HPDE6-E6E7 (cell line): ENCODE data around the gene DAPP1.
A peak's percentile ranks its signal among the peaks of the same experiment; 100 is the strongest.
"Not testable (repeated sequence)": the region's sequence is repeated elsewhere in the genome, so short reads cannot be mapped to it uniquely, and the experiment has no call there.

ENCODE experiments used
- DNase-seq: peaks from one replicate; pipeline ENCODE4 v3.0.0; 2011; ENCODE audit warnings: missing footprints; ENCODE audit errors: extremely low spot score

Gene DAPP1, protein sequence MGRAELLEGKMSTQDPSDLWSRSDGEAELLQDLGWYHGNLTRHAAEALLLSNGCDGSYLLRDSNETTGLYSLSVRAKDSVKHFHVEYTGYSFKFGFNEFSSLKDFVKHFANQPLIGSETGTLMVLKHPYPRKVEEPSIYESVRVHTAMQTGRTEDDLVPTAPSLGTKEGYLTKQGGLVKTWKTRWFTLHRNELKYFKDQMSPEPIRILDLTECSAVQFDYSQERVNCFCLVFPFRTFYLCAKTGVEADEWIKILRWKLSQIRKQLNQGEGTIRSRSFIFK

DNA sequence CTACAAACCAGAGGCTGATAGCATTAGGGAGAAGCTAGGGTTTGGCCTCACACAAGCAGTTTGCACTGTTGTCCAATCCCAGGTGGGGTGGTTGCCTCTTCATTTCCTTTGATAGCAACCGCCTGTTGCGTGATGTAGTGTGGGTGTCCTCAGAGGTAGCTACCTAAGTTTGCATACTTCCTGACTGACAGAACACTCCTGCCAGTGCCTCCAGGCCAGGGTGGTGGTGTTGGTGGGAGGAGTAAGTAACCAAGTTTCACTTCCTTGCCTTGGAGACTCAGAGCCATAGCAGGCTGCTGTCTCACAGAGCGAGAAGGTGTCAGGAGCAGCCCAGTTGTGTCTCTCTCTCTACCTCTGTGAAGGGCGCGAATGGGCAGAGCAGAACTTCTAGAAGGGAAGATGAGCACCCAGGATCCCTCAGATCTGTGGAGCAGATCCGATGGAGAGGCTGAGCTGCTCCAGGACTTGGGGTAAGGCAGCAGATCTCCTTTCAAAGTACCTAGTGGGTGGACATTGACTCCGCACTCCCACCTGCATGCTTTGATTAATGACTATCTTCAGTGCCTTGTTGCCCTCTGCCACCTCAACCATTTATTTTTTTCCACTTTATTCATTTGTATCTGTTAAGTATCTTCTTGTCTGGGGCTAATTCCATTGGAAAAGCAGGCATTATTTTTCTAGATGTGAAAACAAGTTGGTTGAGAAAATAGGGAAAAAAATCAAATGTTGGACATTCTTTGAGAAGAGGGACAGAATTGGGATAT, at the start of gene DAPP1:
Gene DAPP1 (plus strand): TSS at position 283 of the 764 bp plus-strand sequence. CDS start 87 bp downstream, at position 370.
- peak; percentile 82 for DNase-seq

DNA sequence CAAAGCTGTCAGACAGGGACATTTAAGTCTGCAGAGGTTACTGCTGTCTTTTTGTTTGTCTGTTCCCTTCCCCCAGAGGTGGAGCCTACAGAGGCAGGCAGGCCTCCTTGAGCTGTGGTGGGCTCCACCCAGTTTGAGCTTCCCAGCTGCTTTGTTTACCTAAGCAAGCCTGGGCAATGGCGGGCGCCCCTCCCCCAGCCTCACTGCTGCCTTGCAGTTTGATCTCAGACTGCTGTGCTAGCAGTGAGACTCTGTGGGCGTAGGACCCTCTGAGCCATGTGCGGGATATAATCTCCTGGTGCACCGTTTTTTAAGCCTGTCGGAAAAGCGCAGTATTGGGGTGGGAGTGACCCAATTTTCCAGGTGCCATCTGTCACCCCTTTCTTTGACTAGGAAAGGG, 45.8 kb upstream of the DAPP1 start:
- DNase-seq = not testable (repeated sequence)

DNA sequence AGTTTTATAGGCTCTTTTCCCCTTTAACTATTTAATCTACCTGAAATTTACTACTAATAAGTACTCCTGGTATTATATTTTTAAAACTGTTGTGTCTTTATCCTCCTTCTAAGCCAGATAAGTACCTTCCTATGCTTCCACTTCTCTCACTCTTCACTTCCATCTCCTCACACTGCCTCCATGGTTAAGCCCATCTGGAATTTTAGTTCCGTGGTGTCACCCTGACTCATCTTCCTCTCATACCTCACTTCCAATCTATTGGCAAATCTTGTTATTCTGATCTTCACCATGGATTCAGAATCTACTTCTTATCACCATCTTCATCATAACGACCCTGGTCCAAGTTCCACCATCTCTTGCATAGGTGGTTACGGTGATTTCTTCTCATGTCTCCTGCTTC, 32.7 kb upstream of the DAPP1 start:
- DNase-seq = no peak

DNA sequence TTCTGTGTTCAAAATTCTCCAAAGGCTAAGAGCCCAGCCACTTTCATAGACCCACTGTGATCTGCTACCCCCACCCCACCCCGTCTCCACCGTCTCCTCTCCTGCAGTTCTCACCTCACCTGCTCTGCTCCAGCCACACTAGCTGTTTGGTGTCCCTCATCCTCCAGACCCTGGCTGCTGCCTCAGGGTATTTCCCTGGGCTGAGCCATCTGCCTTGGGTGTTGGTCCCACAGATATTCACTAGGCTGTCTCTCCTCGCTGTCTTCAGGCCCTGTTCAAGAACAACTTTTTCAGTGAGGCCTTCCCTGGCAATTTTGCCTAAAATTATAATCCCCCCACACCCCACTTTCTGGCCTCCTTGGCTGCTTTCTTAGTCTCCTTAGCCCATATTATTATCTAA, 31.8 kb upstream of the DAPP1 start:
- no peak for DNase-seq

DNA sequence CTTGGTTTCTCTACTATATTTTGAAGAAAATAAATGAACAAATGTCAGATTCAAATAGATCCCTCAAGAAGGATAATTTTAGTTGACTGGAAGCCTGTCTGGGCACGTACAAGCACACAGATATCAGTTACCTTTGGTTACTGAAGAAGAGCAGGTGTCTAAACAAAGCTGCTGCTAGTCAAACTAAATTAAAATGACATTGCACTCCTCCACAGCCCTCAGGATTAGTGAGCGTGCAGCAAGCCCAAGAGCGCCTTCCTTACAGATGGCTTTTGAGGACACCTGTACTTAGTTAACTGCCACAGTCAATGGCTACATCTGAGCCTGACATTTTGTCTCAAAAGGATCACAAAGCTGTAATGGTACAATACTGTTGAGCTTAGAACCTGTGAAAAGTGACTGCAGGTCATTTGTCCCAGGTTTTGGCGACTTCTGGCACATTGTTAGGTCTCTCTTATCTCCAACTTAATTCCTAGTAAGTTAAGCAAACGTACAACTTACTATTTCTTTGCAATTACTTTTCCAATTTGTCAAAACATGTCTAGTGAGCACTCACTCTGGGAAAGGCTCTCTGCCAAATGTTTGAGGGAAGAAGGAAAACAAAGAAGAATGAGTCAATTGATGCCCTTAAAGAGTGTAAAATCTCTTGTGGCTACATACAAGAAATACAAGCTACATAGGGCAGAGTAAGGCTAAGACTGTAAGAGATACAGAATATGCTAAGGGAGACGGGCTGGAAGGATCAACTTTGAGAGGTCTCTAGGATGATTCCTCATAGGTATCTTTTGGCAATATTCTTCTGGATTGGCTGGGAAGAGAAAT, 25.6 kb upstream of the DAPP1 start:
- DNase-seq = peak; percentile 39

DNA sequence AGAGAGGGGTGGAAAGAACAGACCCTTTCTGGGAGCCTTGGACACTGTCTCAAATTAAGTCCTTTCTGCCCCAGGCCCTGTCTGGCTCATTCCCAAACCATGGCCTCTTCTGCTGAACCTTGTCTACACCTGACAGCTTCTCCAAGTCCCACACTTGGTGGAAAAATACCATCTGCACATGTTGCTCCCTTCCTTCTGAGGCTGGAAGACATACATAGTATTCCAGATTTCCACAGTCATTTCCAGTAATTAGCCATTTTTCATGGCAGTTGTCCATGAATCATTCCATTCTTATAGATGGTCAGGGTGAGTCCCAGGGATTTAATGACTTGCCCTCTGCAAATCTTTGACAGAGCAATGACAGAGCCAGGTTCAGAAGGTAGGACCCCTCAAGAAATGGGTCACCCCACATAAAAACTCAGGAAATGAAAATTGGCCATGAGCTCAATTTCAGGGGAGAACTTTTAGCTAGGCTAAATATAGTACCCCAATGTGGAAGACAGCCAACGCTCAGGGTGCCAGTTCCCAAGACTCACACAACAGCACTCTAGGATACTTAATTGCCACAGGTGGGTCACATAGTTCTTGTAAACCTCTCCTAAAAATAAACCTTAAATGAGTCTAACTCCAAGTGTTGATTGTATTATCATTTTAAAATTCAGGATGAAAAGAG, 16.2 kb upstream of the DAPP1 start:
- no peak for DNase-seq

DNA sequence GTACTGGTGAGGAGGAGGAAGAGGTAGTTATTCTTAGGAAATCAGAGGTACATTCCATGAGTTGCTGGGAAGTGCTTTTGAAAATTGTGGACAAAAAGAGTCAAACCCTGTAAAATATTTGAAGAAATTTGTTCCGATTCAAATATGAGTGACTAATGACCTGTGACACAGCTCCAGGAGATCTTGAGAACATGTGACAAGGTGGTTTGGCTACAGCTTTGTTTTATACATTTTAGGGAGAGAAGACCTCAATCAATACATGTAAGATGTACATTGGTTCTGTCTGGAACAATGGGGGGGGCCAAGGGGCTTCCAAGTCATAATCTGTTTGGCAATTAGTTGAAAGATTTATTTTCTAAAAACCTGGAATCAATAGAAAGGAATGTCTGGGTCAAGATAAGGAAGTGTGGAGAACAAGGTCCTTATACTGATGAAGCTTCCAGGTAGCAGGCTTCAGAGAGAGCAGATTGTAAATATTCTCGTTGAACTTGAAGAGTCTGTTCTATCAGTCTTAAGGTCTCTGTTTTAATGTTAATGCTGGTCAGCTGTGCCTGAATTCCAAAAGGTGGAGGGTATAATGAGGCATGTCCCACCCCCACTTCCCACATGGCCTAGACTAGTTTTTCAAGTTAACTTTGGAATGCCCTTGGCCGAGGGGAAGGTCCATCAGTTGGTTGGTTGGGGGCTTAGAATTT, 15.5 kb upstream of the DAPP1 start:
- DNase-seq = no peak

DNA sequence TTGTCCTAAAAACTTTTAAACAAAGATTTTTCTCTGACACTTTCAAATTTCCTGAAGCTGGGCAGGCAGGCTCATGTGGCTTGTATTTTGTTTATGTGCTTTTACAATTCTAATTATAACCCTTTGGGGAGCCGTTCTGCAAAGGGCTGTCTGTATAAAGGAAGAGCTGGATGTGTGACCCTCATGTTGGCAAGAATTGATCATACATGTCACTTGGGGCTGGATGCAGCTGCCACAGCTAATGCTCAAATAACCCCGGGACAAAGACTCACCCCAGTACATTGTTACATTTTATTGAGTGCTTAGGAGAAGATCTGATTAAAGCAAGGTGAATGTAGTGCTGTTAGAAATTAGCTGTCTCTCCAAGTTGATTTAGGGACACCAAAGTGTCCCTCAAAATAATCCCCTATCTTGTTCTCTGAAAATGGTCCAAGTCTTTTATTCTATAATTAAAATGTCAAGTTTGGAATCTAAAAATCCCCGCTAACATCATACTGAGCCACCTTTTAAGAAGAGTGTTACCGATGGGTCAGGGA, 13.0 kb upstream of the DAPP1 start:
- DNase-seq = no peak

DNA sequence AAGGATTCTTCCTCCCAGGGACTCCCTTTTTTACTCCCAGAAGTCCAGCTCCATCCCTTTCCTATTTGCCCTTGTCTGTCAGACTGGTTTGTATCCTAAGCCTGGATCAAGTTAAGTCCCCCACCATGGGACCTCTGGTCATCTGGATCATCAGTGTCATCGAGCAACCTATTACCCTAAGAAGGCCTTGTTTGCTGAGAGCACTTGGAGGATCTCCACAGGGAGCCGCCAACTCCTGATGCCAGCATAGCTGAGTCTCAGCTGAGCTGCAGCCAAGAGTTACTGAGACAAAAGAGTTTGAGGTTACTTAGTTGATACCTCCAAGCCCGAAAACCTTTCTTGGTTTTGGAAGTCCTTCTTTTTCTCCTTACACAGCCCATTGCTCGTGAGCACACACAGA, 10.1 kb upstream of the DAPP1 start:
- no peak for DNase-seq

DNA sequence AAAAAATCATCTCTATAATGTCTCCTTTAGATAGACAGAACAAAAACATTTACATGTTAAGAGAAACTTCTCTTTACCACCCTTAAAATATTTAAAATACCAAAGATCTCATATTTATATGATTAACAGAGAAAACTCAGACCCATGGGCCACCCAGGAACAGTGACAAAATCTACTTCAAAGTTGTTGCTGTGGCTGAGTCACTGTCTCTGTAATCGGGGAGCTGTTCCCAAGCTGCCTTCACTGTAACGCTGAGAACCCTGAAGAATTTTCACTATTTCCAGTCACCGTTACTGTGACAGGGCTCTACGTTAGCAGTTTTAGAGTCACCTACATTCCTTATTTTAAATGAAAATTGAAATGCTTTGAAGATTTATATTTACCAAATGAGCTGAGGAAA, 9.0 kb upstream of the DAPP1 start:
- no peak for DNase-seq

DNA sequence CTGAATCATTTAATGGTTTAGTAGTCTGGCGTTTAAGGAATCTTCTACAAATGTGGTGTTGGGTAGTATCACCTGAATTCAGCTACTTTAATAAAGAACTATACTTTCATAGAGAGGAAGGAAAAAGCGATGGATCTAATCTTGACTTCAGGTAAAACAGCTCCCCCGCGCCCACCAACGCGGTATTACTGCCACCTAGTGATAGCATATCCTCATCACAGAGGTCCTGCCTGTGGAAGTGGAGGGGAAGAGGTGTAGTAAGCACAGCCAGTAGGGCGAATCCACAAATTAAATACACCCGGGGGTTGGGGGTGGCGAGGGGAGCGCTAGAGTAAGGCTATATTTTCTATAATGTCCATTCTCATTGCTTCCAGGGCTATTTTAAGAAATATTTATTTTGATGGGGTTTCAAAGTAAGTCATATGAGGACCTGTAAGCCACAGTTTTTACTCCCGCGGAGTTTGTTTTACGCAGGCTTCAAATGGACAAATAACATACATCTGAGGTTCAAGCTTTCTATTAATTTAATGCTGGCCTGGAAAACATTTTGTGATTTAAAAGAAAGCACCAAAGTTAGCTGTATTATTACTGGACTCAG, 8.3 kb upstream of the DAPP1 start:
- peak; percentile 73 for DNase-seq

DNA sequence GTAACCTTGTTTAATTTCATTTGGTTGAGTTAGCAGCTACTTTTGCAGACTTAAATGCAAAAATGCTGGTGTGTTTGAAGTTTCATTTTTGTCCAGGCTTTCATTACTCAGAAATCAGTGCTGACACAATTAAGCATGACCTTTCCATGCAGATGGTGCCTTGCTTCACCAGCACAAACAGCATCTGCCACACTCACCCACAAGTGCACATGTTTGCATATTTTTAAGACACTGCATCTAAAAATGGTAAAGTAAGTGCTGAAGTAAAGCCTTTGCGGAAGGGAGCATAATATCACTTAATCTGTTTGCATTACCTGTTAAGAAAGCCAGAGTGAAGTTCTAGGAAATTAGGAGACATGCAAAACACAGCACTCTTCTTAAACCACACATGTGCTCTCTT, 7.3 kb upstream of the DAPP1 start:
- no peak for DNase-seq

DNA sequence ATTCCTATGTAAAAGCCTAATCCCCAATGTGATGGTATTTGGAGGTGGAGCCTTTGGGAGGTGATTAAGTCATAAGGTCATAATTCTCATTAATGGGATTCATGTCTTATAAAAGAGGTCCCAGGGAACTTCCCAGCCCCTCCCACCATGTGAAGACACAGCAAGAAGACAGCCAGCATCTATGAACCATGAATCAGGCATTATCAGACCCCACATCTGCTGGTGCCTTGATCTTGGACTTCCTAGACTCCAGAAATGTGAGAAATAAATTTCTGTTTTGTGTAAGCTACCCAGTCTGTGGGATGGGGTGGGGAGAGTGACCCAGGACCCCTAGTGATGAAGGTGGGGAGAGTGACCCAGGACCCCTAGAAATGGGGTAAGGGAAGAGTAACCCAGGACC, 6.1 kb upstream of the DAPP1 start:
- no peak for DNase-seq

DNA sequence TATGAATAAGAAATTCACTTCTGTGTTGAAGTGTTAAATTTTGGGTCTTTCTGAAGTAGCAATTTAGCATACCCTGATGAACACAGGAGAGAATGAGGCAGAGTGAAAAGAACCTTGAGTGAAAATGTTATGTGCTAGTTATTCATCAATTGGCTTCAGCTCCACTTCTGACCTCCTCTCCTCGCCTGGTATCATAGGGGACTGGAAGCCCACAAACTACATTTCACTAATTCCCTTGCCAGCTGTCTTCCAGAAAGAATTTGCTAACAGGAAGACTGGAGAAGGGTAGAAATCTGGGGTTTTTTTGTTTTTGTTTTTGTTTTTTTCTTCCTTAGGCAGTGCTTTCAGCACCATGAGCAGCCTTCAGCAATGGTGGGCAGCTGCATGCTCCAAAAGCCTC, 5.5 kb upstream of the DAPP1 start:
- DNase-seq = no peak

DNA sequence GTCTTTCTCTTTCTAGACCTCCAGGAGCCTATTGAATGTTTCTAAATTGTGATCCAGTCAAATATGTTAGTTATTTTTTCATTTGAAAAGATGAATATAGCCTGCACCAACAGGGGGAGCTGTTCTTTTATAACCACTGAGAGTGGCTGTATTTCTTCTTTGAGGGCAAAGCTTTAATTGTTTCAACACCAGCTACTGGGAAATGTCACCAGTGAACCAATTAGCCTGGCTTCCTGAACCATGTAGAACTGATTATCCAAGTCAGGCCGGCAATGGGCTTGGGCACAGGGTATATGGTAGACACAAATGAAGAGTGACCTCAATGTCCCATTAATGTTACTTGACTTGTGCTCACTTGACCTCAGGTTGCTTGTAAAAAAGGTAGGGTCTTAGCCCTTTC, 4.8 kb upstream of the DAPP1 start:
- DNase-seq = no peak

DNA sequence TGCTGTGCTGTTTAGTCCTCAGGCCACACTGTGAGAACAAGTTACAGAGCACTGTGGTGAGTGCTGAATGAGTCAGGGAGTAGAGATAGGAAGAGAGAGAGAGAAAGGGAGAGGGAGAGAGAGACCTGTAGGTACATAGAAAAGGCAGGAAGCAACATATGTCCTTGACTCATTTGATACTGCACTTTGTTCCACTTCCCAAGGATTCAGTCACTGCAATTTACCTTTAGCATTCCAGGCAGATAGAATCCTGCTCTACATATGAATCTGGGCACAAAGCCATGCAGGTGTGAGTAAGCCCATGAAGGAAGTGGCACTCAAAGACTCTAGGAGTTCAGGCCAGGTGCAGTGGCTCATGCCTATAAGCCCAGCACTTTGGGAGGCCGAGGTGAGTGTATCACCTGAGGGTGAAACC, 1.0 kb upstream of the DAPP1 start:
- peak; percentile 73 for DNase-seq

DNA sequence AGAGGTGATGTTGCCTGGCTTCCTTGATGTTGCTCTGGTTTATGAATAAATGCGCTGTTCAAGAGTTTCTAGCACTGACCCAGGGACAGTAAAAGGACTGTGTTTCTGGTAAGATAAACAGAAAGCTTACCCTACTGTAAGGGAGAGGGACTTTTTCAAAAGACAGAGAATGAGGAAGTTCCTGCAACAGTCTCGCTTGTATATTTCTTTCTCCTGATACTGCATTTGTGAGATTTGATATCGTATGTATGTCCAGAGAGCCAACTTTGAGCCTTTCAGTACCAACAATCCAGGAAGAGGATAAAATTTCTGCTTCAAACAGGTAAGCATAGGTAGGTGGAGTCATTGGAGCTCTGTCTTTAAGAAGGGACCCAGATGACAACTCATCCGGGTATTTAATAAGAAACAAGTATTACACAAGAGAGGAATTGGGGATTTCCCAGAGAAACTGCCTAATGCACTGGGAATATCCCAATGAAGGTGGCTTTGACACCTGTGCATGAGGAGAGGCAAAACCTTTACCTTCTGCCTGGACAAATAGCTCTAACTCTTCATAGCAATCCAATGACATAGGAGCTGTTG, 773 bp downstream of the DAPP1 start:
- no peak for DNase-seq

DNA sequence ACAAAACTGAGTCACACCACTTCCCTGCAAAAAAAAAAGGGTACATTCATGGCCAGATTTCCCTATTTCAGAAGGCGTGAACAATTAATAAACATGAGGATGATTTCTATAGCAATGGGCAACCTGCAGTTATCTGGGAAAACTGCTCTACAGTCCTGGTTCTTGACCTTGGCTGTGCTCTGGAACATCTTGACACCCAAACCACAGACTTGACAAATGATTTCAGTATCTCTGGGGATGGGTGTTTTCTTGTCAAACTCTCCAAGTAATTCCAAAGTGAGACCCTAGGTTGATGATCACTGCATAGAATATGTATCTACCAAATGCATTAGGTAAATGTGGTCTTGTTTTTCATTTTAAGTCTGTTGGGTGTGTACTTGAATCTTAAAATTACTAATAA, 2.0 kb downstream of the DAPP1 start:
- DNase-seq = no peak

DNA sequence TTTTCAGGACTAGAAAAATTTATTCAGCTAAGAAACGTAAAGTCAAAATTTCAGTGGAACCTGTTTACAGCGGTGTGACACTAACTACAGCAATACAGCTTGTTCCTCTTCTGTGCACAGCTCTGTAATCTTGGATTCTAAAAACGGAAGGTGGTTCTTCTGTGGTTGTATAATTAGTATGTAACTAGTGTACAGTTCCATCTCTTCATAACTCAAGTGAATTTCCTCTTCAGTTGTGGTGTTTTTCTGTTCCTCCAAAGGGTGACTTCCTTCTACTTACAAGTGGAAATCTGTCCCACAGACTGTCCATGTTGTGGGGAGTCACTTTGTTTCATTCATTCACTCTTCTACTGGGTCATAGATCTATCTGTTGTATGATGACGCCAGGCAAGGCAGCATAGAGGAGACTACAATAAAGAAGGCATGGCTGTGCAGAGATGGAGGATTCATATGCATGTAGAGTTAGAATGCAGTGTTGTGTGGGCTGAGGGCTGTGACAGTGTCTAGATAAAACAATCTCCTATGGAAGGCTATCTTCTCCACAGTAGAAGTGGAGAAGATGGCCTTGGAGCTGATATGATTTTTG, 5.4 kb downstream of the DAPP1 start:
- no peak for DNase-seq

DNA sequence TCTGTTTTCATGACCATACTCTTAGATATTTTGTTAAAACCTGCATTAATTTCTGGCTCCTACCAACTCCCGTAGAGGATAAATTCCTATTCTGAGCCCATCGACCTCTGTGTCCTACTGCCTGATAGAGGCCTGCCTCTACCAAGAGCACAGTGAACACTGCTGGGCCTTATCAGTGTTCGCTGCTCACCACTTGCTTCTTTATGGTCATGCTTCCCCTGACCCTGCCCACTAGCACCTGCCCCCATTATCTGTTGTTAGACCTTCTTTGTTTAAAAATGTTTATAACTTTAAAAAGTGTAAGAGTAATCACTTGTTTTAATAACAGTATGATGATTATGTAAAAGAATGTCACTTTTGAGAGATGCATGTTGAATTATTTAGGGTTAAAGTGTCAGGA, 6.1 kb downstream of the DAPP1 start:
- no peak for DNase-seq
